Measurements from ENCODE around the gene ACSL6.
"Not testable (repeated sequence)": the region's sequence is repeated elsewhere in the genome, so short reads cannot be mapped to it uniquely, and the experiment has no call there.

Gene ACSL6

DNA sequence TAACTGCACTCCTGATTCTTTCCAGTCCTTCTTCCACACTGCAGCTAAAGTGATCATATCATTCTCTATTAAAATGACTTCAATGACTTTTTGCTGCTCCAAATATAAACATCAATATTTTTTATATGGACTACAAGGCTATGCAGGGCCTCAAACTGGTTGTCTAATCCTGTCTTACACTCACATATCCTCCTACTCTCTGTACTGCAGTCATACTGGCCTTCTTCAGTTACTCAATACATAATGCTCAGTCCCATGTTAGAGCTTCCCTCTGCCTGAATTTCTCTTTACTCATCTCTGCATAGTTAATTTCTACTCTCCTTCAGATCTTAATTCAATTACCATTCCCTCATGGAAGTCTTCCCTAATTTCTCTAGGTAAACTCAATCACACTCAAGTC, 69.4 kb downstream of the ACSL6 start:
- DNase-seq (ENCODE audit: low read depth in 3 of 3): no peak

DNA sequence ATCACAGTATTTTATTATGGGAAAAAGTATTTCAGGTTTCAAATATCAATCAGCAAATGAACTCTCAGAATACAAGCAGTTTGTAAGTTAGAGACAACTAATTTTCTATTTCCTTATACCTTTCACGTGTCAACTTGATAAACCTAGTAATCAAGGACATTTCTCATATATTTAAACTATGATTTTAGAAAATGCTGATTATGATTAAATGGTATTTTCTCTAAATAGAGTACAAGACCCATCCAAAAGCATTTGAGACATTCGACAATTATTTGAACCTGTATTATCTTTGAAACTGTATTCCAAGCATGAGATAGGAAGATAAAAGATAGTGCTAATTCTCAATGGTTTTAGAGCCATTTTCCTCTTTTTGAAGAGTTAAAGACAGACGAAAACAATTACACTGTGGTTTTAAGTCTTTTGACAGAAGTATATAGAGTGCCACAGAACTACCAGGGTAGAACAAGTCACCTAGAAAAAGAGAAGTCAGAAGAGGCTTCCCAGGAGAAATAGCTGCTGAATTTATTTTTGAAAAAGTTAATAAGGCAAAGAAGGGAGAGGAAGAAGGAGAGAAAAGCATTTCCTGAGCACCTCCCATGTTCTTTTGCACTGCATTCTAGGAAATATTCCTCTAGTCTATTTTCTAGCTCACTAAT, 71.6 kb downstream of the ACSL6 start:
- DNase-seq (ENCODE audit: low read depth in 3 of 3): no peak

DNA sequence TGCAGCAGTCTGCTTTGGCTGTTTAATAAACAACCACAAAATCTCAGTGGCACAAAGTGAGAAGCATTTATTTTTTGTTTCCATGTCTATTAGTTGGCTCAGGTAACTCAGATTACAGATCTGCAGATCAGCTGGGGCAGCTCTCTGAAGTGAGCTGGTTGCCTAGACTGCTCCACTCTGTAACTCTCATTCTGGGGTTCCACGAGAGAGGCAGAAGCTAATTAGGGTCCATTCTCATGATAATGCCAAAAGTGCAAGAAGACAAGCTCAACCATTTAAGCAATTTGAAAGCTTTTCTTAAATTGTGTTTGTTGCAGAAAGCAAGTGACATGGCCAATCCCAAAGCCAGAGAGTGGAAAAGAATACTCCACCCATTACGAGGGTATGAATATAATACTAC, 79.2 kb downstream of the ACSL6 start:
- DNase-seq (ENCODE audit: low read depth in 3 of 3): no peak

DNA sequence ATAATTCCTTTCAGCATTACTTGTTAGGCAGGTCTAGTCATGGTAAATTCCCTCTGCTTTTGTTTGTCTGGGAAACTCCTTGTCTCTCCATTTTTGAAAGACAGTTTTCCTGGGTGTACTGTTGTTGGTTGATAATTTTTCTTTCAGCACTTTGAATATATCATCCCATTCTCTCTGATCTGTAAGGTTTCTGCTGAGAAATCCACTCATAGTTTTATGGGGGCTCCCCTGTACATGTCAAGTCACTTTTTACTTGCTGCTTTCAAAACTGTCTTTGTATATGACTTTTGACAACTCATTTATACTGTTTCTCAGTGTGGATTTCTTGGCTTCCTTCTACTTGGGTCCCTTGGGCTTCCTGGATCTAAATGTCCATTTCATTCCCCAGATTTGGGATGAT, 82.5 kb downstream of the ACSL6 start:
- no peak for DNase-seq (ENCODE audit: low read depth in 3 of 3)

DNA sequence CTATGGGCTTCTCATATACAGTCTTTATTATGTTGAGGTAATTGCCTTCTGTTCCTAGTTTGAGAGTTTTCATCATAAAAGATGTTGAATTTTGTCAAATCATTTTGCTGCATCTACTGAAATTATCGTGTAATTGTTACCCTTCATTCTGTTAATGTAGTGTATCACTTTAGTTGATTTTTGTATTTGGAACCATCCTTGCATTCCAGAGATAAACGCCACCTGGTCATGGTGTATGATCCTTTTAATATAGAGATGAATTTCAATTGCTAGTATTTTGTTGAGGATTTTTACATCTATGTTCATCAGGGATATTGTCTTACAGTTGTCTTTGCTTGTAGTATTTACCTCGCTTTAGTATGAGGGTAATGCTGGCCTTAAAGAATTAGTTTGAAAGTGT, 85.3 kb downstream of the ACSL6 start:
- no peak for DNase-seq (ENCODE audit: low read depth in 3 of 3)

DNA sequence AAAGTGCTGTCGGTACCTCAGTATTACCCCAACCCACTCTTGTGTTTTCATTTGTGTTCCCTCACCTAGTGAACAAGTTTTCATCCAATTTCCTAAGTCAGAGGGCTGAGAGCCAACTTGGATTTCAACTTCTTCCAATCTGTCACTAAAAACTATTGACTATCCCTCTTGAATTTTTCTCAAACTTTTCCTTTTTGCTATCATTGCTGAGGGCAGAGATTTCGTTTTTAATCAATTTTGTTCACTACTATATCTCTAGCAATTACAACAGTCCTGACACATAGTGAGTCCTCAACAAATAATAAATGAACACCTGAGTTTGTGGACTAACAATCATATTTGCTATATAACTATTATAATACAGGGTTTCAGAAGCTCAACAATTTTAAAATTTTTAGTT, 95.0 kb downstream of the ACSL6 start:
- DNase-seq (ENCODE audit: low read depth in 3 of 3): no peak

DNA sequence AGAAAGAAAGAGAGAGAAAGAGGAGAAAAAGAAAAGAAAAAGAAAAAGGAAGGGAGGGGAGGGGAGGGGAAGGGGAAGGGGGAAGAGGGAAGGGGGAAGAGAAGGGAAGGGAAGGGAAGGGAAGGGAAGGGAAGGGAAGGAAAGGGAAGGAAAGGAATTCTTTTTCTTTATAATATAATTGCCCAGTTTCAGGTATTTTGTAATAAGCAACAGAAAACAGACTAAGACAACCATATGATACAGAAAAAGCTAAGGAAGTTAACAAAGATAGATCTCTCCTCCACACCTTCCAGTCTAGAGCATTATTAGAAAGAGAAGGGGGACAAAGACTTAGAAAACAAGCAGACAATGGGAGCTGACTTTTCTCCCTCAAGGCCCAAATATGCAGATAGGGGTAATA, 97.0 kb downstream of the ACSL6 start:
- DNase-seq (ENCODE audit: low read depth in 3 of 3): no peak

DNA sequence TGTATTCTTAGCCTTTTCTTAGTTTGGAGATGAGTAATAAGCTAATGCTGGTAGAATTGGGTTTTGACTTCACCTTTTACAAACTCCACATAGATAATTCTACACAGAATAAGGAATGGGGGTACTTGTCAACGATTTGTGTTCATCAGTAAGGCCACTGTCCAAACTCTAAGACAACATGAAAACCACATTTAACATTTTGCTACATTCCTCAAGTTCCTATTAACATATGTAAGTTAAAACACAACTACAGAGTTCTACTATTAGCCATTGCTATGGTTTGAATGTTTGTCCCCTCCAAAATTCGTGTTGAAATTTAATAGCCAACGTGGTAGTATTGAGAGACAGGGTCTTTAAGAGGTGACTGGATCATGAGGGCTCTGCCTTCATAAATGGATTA, 97.9 kb downstream of the ACSL6 start:
- no peak for DNase-seq (ENCODE audit: low read depth in 3 of 3)

DNA sequence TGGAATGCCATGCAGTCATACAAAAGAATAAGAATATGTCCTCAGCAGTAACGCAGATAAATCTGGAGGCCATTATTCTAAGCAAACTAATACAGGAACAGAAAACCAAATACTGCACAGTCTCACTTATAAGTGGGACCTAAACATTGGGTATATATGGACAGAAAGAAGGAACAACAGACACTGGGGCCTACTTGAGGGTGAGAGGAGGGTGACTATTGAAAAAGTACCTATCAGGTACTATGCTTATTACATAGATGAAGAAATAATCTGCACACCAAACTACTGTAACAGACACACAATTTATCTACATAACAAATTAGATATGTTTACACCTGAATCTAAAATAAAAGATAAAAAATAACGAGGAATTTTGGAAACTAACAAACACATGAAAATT, 104.8 kb downstream of the ACSL6 start:
- no peak for DNase-seq (ENCODE audit: low read depth in 3 of 3)

DNA sequence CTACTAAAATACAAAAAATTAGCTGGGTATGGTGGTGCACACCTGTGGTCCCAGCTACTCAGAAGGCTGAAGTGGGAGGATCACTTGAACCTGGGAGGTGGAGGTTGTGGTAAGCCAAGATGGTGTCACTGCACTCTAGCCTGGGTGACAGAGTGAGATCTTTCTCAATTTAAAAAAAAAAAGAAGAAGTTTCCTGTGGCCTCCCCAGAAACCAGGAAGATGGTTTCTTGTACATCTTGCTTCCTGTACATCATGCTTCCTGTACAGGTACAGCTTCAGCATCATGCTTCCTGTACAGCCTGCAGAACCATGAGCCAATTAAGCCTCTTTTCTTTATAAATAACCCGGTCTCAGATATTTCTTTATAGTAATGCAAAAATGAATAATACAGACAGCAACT, 109.2 kb downstream of the ACSL6 start:
- DNase-seq (ENCODE audit: low read depth in 3 of 3): not testable (repeated sequence)

Measured in stimulated activated CD4-positive, alpha-beta T cell treated with anti-CD3 and anti-CD28 coated beads, TNF-alpha, amount 100 ng/mL, for 4 hours (primary cell).